Chondrocyte (in vitro differentiated cells): Measurements from ENCODE around the gene TFRC. TPM values are rescaled to one million over a fixed set of nuclear protein-coding genes. Genes with fewer than 3 reads are reported as not detected.

Experiments used
- DNase-seq: peaks from one replicate; pipeline ENCODE4 v3.0.0; 2021; ENCODE audit warnings: mixed read lengths, low spot score
- H3K27ac Mint-ChIP-seq: one replicate; pipeline ENCODE4 v1.8.0; 2021; ENCODE audit warnings: mild to moderate bottlenecking, moderate library complexity, mixed read lengths; ENCODE audit not compliant: unreplicated experiment
- H3K27me3 Mint-ChIP-seq: 2 replicates; pipeline ENCODE4 v1.8.0; 2021; ENCODE audit warnings: low read depth, mixed read lengths
- H3K36me3 Mint-ChIP-seq: 2 replicates; pipeline ENCODE4 v1.8.0; 2021; ENCODE audit warnings: low read depth, mixed read lengths
- H3K4me1 Mint-ChIP-seq: 2 replicates; pipeline ENCODE4 v1.8.0; 2021; ENCODE audit warnings: low read depth, mild to moderate bottlenecking, mixed read lengths
- H3K4me3 Mint-ChIP-seq: one replicate; pipeline ENCODE4 v1.8.0; 2021; ENCODE audit warnings: mild to moderate bottlenecking, moderate library complexity, mixed read lengths; ENCODE audit not compliant: unreplicated experiment
- H3K9me3 Mint-ChIP-seq: 2 replicates; pipeline ENCODE4 v1.8.0; 2021; ENCODE audit warnings: low read depth, mixed read lengths
- total RNA-seq: library from RNA; stranded (reverse); gene quantifications from 3 replicates; pipeline ENCODE4 v1.2.1, GENCODE V29; 2021
- TF ChIP-seq, protein P1 (sequence below): fragments of 200-600 bp; sonication (generic); IDR thresholded peaks from 2 replicates; pipeline ENCODE4 v1.5.0; 2021; ENCODE audit warnings: antibody characterized with exemption, mild to moderate bottlenecking, moderate library complexity

The TFRC gene
- total RNA-seq, 1 donor from 2014 or later: 108 TPM

GRCh38 chr3:196055683-196056270 is 26.1 kb downstream of the TFRC start:
- H3K4me1 Mint-ChIP-seq: no peaks in the 10 kb centered on the region
- H3K27me3 Mint-ChIP-seq: no peaks in the 10 kb centered on the region
- DNase-seq: no peak
- TF ChIP-seq, protein P1, sequence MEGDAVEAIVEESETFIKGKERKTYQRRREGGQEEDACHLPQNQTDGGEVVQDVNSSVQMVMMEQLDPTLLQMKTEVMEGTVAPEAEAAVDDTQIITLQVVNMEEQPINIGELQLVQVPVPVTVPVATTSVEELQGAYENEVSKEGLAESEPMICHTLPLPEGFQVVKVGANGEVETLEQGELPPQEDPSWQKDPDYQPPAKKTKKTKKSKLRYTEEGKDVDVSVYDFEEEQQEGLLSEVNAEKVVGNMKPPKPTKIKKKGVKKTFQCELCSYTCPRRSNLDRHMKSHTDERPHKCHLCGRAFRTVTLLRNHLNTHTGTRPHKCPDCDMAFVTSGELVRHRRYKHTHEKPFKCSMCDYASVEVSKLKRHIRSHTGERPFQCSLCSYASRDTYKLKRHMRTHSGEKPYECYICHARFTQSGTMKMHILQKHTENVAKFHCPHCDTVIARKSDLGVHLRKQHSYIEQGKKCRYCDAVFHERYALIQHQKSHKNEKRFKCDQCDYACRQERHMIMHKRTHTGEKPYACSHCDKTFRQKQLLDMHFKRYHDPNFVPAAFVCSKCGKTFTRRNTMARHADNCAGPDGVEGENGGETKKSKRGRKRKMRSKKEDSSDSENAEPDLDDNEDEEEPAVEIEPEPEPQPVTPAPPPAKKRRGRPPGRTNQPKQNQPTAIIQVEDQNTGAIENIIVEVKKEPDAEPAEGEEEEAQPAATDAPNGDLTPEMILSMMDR: no peak
- H3K4me3 Mint-ChIP-seq: no peak overlapping the region
- H3K36me3 Mint-ChIP-seq: peaks cover 40% of the 10 kb centered on the region
- no peak overlapping the region for H3K27ac Mint-ChIP-seq
- no peaks in the 10 kb centered on the region for H3K9me3 Mint-ChIP-seq

GRCh38 chr3:196055240-196055639 is 26.6 kb downstream of the TFRC start:
- TF ChIP-seq, protein P1: no peak
- Mint-ChIP-seq H3K27me3 (no peaks in the 10 kb centered on the region), H3K36me3 (peaks cover 40% of the 10 kb centered on the region), H3K4me1 (no peaks in the 10 kb centered on the region), H3K9me3 (no peaks in the 10 kb centered on the region), H3K4me3 (no peak overlapping the region), H3K27ac (no peak overlapping the region)
- DNase-seq: no peak

DNA sequence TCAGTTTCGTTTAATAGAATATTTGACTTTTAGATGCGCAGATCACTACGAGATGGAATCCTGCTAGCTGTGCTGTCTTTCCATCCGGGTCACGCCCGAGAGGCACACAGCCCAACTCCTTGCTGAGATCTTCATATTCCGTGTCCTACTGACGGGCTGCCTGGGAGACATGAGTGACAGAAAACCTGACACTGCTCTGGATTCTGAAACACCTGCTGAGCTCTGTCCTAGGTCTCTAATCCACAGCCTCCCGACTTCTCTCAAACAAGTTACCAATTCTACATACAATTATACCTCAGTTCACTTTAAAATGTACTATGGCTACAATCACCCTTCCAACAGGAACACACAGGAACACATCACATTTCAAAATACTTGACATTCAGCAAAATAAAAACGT is 27.2 kb downstream of the TFRC start:
- peaks cover 40% of the 10 kb centered on the region for H3K36me3 Mint-ChIP-seq
- no peak overlapping the region for H3K27ac Mint-ChIP-seq
- no peak overlapping the region for H3K4me3 Mint-ChIP-seq
- H3K9me3 Mint-ChIP-seq: no peaks in the 10 kb centered on the region
- H3K4me1 Mint-ChIP-seq: no peaks in the 10 kb centered on the region
- DNase-seq: no peak
- no peaks in the 10 kb centered on the region for H3K27me3 Mint-ChIP-seq
- TF ChIP-seq, protein P1: no peak

- no peaks in the 10 kb centered on the region for H3K4me1 Mint-ChIP-seq
- DNase-seq: no peak
- TF ChIP-seq, protein P1: no peak
- no peaks in the 10 kb centered on the region for H3K27me3 Mint-ChIP-seq
- no peaks in the 10 kb centered on the region for H3K9me3 Mint-ChIP-seq
- no peak overlapping the region for H3K4me3 Mint-ChIP-seq
- H3K27ac Mint-ChIP-seq: no peak overlapping the region
- peaks cover 44% of the 10 kb centered on the region for H3K36me3 Mint-ChIP-seq
Measured at GRCh38 chr3:196053487-196053886, 28.4 kb downstream of the TFRC start.

- Mint-ChIP-seq H3K4me3 (no peak overlapping the region), H3K36me3 (peaks cover 33% of the 10 kb centered on the region), H3K27me3 (no peaks in the 10 kb centered on the region), H3K27ac (no peak overlapping the region), H3K9me3 (no peaks in the 10 kb centered on the region), H3K4me1 (no peaks in the 10 kb centered on the region)
- no peak for DNase-seq
- TF ChIP-seq, protein P1: no peak
Measured at GRCh38 chr3:196051282-196052076, 30.4 kb downstream of the TFRC start.
